GM12878 (cell line): ENCODE measurements around the gene SUOX. TPM values are rescaled to one million over a fixed set of nuclear protein-coding genes. Genes with fewer than 3 reads are reported as not detected.

ENCODE experiments used
- CBFB ChIP-seq: IDR thresholded peaks from 2 replicates; pipeline ENCODE4 v1.6.1; 2016; ENCODE audit warnings: antibody characterized with exemption, low read depth
- MEF2A ChIP-seq: IDR thresholded peaks from 2 replicates; pipeline ENCODE4 v1.6.1; 2011; ENCODE audit warnings: low read depth, mild to moderate bottlenecking, low read length, moderate library complexity; ENCODE audit not compliant: insufficient read depth
- MTA3 ChIP-seq: IDR thresholded peaks from 2 replicates; pipeline ENCODE4 v1.6.1; 2012; ENCODE audit warnings: low read length, inconsistent platforms, borderline replicate concordance
- NFYA ChIP-seq: IDR thresholded peaks from 2 replicates; pipeline ENCODE4 v1.6.1; 2011; ENCODE audit warnings: low read depth, mild to moderate bottlenecking, low read length, improper control_type of control experiment, borderline replicate concordance
- SIN3A ChIP-seq: IDR thresholded peaks from 2 replicates; pipeline ENCODE4 v1.6.1; 2012; ENCODE audit warnings: low read depth, low read length, improper control_type of control experiment
- SMARCA5 ChIP-seq: fragments of 450-650 bp; IDR thresholded peaks from 2 replicates; pipeline ENCODE4 v1.6.1; 2017; ENCODE audit warnings: mild to moderate bottlenecking
- ZNF207 ChIP-seq: fragments of 450-650 bp; IDR thresholded peaks from 2 replicates; pipeline ENCODE4 v1.6.1; 2014; ENCODE audit warnings: antibody characterized with exemption, mild to moderate bottlenecking, borderline replicate concordance
- ZNF24 ChIP-seq: fragments of 450-650 bp; IDR thresholded peaks from 2 replicates; pipeline ENCODE4 v1.6.1; 2017; ENCODE audit warnings: antibody characterized with exemption, mild to moderate bottlenecking
- ZZZ3 ChIP-seq: IDR thresholded peaks from 2 replicates; pipeline ENCODE4 v1.6.1; 2011; ENCODE audit warnings: low read depth; ENCODE audit not compliant: control insufficient read depth, insufficient read length
- polyA plus RNA-seq, 11 experiments: library from polyadenylated mRNA; depleted of rRNA in 4 of 11; unstranded in 6 of 11; stranded (reverse) in 5 of 11; fragments of >200 nt; fragmentation: Nextera tagmentation in 4 of 11; fragmentation: Illumina TruSeq in 1 of 11; extraction: Ambion mirVana in 4 of 11; extraction: Trizol in 1 of 11; gene quantifications; 1 replicate in 1 of 11; 2 replicates in 10 of 11; pipeline versions ENCODE4 v1.2.1 to v1.2.3, GENCODE V29; 2011 to 2016; ENCODE audit warnings: inconsistent platforms in 2 of 11, missing spikeins in 2 of 11, low read depth in 1 of 11
- total RNA-seq, 4 experiments: library from RNA; depleted of rRNA in 3 of 4; stranded (reverse); fragments of >200 nt in 3 of 4; fragmentation: Illumina TruSeq in 1 of 4; extraction: Trizol in 1 of 4; gene quantifications; 2 replicates each; pipeline versions ENCODE4 v1.2.1 to v1.2.3, GENCODE V29; 2013 to 2021
- TF ChIP-seq, protein P1 (sequence below): fragments of 450-650 bp; IDR thresholded peaks from 2 replicates; pipeline ENCODE4 v1.6.1; 2018; ENCODE audit warnings: borderline replicate concordance, mild to moderate bottlenecking; ENCODE audit not compliant: partially characterized antibody
- TF ChIP-seq, protein P2 (sequence below): IDR thresholded peaks from 2 replicates; pipeline ENCODE4 v1.6.1; 2011; ENCODE audit warnings: borderline replicate concordance, low read depth, mild to moderate bottlenecking, moderate library complexity, mixed read lengths, low read length; ENCODE audit not compliant: insufficient read depth; ENCODE audit errors: extremely low read length
- TF ChIP-seq, protein P3 (sequence below): fragments of 150-350 bp; IDR thresholded peaks from 2 replicates; pipeline ENCODE4 v1.6.1; 2016; ENCODE audit warnings: low read depth, low read length
- TF ChIP-seq, protein P4 (sequence below): fragments of 450-650 bp; formaldehyde crosslinking; IDR thresholded peaks from 2 replicates; pipeline ENCODE4 v1.4.0; 2020; ENCODE audit warnings: mild to moderate bottlenecking, moderate library complexity
- TF ChIP-seq, protein P5 (sequence below): IDR thresholded peaks from 2 replicates; pipeline ENCODE4 v1.6.1; 2011; ENCODE audit warnings: low read depth, low read length, improper control_type of control experiment, borderline replicate concordance

The SUOX gene
- total and polyA plus RNA-seq, 10 of the 15 experiments (the other 5 are each of a cell fraction or from before 2014, with no cell fraction given) = 5.1 to 18.8 (median 13.4) TPM

DNA sequence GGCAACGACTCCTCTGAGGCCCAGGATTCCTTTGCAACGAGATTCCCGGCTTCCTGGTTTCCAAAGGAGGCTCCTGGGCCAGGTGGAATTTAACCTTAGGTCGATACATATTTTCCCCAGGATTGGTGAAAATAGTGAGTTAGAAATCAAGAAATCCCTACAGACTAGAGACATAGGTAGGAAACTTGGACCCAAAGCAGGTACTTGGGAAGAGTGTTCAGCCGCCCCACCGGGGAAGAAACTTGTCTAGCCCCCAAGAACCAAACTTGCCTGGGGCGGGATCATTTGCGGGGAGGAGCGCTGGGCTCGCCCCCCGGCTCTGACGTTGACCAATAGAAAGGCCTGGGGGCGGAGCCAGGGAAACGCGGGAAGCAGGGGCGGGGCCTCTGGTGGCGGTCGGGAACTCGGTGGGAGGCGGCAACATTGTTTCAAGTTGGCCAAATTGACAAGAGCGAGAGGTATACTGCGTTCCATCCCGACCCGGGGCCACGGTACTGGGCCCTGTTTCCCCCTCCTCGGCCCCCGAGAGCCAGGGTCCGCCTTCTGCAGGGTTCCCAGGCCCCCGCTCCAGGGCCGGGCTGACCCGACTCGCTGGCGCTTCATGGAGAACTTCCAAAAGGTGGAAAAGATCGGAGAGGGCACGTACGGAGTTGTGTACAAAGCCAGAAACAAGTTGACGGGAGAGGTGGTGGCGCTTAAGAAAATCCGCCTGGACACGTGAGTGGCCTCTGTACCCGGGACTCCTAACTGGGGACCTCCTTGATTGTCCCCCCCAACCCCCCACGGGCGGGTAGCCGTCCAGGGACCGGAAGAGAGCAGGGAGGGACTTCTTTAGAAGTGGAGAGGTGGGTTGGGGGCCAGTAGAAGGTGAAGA is 30.4 kb upstream of the SUOX start, which contains the start of gene CDK2 (continued):
- TF ChIP-seq, protein P1, sequence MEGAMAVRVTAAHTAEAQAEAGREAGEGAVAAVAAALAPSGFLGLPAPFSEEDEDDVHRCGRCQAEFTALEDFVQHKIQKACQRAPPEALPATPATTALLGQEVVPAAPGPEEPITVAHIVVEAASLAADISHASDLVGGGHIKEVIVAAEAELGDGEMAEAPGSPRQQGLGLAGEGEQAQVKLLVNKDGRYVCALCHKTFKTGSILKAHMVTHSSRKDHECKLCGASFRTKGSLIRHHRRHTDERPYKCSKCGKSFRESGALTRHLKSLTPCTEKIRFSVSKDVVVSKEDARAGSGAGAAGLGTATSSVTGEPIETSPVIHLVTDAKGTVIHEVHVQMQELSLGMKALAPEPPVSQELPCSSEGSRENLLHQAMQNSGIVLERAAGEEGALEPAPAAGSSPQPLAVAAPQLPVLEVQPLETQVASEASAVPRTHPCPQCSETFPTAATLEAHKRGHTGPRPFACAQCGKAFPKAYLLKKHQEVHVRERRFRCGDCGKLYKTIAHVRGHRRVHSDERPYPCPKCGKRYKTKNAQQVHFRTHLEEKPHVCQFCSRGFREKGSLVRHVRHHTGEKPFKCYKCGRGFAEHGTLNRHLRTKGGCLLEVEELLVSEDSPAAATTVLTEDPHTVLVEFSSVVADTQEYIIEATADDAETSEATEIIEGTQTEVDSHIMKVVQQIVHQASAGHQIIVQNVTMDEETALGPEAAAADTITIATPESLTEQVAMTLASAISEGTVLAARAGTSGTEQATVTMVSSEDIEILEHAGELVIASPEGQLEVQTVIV = no peak
- TF ChIP-seq SMARCA5 (no peak; the same call in 1 of the 2 replicates), NFYA (no peak), ZZZ3 (no peak), ZNF207 (no peak), SIN3A (no peak), MEF2A (no peak), ZNF24 (no peak), MTA3 (no peak), CBFB (0 out of 2 replicates have a peak, but pooled peaks have one; percentile 56)
- TF ChIP-seq, protein P2, sequence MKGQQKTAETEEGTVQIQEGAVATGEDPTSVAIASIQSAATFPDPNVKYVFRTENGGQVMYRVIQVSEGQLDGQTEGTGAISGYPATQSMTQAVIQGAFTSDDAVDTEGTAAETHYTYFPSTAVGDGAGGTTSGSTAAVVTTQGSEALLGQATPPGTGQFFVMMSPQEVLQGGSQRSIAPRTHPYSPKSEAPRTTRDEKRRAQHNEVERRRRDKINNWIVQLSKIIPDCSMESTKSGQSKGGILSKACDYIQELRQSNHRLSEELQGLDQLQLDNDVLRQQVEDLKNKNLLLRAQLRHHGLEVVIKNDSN = no peak
- TF ChIP-seq, protein P3, sequence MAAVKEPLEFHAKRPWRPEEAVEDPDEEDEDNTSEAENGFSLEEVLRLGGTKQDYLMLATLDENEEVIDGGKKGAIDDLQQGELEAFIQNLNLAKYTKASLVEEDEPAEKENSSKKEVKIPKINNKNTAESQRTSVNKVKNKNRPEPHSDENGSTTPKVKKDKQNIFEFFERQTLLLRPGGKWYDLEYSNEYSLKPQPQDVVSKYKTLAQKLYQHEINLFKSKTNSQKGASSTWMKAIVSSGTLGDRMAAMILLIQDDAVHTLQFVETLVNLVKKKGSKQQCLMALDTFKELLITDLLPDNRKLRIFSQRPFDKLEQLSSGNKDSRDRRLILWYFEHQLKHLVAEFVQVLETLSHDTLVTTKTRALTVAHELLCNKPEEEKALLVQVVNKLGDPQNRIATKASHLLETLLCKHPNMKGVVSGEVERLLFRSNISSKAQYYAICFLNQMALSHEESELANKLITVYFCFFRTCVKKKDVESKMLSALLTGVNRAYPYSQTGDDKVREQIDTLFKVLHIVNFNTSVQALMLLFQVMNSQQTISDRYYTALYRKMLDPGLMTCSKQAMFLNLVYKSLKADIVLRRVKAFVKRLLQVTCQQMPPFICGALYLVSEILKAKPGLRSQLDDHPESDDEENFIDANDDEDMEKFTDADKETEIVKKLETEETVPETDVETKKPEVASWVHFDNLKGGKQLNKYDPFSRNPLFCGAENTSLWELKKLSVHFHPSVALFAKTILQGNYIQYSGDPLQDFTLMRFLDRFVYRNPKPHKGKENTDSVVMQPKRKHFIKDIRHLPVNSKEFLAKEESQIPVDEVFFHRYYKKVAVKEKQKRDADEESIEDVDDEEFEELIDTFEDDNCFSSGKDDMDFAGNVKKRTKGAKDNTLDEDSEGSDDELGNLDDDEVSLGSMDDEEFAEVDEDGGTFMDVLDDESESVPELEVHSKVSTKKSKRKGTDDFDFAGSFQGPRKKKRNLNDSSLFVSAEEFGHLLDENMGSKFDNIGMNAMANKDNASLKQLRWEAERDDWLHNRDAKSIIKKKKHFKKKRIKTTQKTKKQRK = no peak
- TF ChIP-seq, protein P4, sequence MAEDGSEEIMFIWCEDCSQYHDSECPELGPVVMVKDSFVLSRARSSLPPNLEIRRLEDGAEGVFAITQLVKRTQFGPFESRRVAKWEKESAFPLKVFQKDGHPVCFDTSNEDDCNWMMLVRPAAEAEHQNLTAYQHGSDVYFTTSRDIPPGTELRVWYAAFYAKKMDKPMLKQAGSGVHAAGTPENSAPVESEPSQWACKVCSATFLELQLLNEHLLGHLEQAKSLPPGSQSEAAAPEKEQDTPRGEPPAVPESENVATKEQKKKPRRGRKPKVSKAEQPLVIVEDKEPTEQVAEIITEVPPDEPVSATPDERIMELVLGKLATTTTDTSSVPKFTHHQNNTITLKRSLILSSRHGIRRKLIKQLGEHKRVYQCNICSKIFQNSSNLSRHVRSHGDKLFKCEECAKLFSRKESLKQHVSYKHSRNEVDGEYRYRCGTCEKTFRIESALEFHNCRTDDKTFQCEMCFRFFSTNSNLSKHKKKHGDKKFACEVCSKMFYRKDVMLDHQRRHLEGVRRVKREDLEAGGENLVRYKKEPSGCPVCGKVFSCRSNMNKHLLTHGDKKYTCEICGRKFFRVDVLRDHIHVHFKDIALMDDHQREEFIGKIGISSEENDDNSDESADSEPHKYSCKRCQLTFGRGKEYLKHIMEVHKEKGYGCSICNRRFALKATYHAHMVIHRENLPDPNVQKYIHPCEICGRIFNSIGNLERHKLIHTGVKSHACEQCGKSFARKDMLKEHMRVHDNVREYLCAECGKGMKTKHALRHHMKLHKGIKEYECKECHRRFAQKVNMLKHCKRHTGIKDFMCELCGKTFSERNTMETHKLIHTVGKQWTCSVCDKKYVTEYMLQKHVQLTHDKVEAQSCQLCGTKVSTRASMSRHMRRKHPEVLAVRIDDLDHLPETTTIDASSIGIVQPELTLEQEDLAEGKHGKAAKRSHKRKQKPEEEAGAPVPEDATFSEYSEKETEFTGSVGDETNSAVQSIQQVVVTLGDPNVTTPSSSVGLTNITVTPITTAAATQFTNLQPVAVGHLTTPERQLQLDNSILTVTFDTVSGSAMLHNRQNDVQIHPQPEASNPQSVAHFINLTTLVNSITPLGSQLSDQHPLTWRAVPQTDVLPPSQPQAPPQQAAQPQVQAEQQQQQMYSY (CRISPR knock-in tag) = no peak
- TF ChIP-seq, protein P5, sequence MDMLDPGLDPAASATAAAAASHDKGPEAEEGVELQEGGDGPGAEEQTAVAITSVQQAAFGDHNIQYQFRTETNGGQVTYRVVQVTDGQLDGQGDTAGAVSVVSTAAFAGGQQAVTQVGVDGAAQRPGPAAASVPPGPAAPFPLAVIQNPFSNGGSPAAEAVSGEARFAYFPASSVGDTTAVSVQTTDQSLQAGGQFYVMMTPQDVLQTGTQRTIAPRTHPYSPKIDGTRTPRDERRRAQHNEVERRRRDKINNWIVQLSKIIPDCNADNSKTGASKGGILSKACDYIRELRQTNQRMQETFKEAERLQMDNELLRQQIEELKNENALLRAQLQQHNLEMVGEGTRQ = no peak
